Activated CD8-positive, alpha-beta memory T cell treated with anti-CD3 and anti-CD28 coated beads for 48 hours (primary cell): Measurements from ENCODE around the gene PRKRIP1.
"Not testable (repeated sequence)": the region's sequence is repeated elsewhere in the genome, so short reads cannot be mapped to it uniquely, and the experiment has no call there.

Experiments
- DNase-seq, 3 experiments: peaks; one replicate each; pipeline ENCODE4 v3.0.0-alpha.2; 2020; ENCODE audit warnings: low read depth in 2 of 3, low spot score in 2 of 3

PRKRIP1 gene

GRCh38 chr7:102455596-102455995 lies 59.4 kb downstream of the PRKRIP1 start:
- DNase-seq, result no peak

- no peak for DNase-seq
Observed at GRCh38 chr7:102456327-102456726, 60.2 kb downstream of the PRKRIP1 start.

GRCh38 chr7:102457352-102457924 lies 61.3 kb downstream of the PRKRIP1 start:
- DNase-seq, result no peak

- DNase-seq, result no peak
Observed at GRCh38 chr7:102459221-102459844, 63.2 kb downstream of the PRKRIP1 start.

GRCh38 chr7:102460467-102460866 lies 64.3 kb downstream of the PRKRIP1 start:
- DNase-seq, result no peak

- no peak for DNase-seq
Observed at GRCh38 chr7:102463841-102464576, 67.8 kb downstream of the PRKRIP1 start.

GRCh38 chr7:102464577-102465280 lies 68.6 kb downstream of the PRKRIP1 start, which contains the start of the genes ALKBH4 and LRWD1:
Gene ALKBH4, minus strand, starts transcription at chr7:102464863. Its CDS starts 27 bp downstream, at chr7:102464836.
Gene LRWD1, plus strand, starts transcription at chr7:102464984. Its CDS starts 97 bp downstream, at chr7:102465081.
- DNase-seq, result peak; percentile 91 to 96 (median 95)

- no peak for DNase-seq
Observed at GRCh38 chr7:102466097-102466496, 69.9 kb downstream of the PRKRIP1 start.

GRCh38 chr7:102467581-102468477 lies 71.7 kb downstream of the PRKRIP1 start:
- DNase-seq, result no peak

GRCh38 chr7:102468478-102469350 lies 72.6 kb downstream of the PRKRIP1 start:
- no peak for DNase-seq

- DNase-seq, result no peak
Observed at GRCh38 chr7:102469351-102469971, 73.3 kb downstream of the PRKRIP1 start.

GRCh38 chr7:102469972-102470825 lies 74.0 kb downstream of the PRKRIP1 start:
- no peak for DNase-seq

GRCh38 chr7:102471791-102472125 lies 75.6 kb downstream of the PRKRIP1 start:
- DNase-seq, result no peak

- DNase-seq, result no peak
Observed at GRCh38 chr7:102472126-102473041, 76.2 kb downstream of the PRKRIP1 start.

- DNase-seq, result no peak
Observed at GRCh38 chr7:102473271-102473991, 77.3 kb downstream of the PRKRIP1 start.

GRCh38 chr7:102474116-102474515 lies 78.0 kb downstream of the PRKRIP1 start:
- not testable (repeated sequence) for DNase-seq
